Mononuclear cell (primary cell): Measurements from ENCODE around the gene ITGA7. TPM values are rescaled to one million over a fixed set of nuclear protein-coding genes. Genes with fewer than 3 reads are reported as not detected.

Experiments
- H3K27me3 ChIP-seq: 2 replicates; pipeline ENCODE4 v1.6.0; 2011; ENCODE audit warnings: low read length, control low read depth; ENCODE audit not compliant: insufficient read depth
- H3K4me1 ChIP-seq: 2 replicates; pipeline ENCODE4 v1.5.1; 2011; ENCODE audit warnings: mild to moderate bottlenecking, low read length, control low read depth; ENCODE audit not compliant: insufficient read depth
- H3K4me3 ChIP-seq: 2 replicates; pipeline ENCODE4 v1.5.1; 2011; ENCODE audit warnings: mild to moderate bottlenecking, low read length, moderate library complexity
- H3K9me3 ChIP-seq: 2 replicates; pipeline ENCODE4 v1.5.1; 2011; ENCODE audit warnings: low read depth, mild to moderate bottlenecking, control low read depth, low read length
- total RNA-seq: library from RNA; depleted of rRNA; stranded (reverse); fragments of >200 nt; gene quantifications from one replicate; pipeline ENCODE4 v1.2.3, GENCODE V29; 2012

Gene ITGA7
- total RNA-seq, 1 donor, result 2.0 TPM

DNA sequence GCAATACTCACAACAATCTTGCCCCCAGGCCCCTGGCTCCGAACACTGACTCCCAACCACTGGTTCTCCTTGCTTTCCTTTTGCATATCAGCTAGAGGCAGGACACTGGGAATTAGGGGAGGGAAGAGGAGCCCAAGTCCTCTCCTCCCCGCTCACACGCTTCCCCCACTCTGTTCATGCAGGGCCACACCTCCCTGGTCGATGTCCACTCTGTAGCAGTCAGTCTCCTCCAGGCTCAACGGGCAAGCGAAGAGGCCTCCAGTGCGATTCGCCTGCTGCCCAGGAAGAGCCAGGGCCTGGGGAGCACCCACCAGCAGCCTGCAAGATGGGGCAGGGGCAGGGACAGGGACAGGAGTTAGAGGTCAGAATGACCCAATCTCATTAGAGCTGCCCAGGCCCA lies 4.8 kb downstream of the ITGA7 start:
- Histone ChIP-seq H3K27me3 (peaks cover 4% of the 10 kb centered on the region), H3K9me3 (no peaks in the 10 kb centered on the region), H3K4me3 (no peak overlapping the region), H3K4me1 (peaks cover 16% of the 10 kb centered on the region)

DNA sequence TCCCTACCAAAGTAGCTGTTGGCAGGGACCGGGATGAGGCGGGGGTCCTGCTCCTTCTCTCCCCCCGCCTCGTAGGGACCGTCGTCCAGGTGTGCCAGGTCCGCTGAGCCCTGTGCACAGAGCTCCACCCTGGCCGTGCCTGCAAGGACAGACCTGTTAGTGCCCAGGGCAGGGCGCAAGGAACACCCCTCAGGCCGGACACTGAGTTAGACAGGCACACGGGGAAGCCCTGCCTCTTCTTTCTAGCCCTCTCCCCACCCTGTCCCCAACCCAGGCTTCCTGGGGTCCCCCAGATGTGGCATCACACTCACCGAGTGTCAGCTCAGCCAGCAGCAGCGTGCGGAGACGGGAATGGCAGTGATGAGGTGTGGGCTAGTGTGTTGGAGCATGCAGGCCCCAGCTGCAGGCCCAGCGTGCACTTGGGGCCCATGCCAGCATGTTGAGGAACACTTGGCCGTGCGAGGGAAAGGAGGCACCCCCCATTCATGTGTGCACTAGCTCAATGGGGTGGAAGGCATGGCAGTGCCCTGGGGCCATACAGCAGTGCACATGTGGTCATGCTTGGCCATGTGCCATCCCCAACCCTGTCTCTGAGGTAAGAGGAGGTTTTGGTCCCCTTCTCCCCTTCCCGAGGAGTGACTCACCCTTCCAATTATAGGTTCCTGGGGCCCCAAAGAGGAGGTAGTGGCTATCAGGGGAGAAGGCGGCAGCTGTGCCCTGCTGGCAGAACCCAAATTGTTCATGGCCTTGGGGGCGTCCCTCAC lies 7.3 kb downstream of the ITGA7 start:
- Histone ChIP-seq H3K9me3 (no peaks in the 10 kb centered on the region), H3K4me3 (no peak overlapping the region), H3K4me1 (peaks cover 3% of the 10 kb centered on the region), H3K27me3 (no peaks in the 10 kb centered on the region)

DNA sequence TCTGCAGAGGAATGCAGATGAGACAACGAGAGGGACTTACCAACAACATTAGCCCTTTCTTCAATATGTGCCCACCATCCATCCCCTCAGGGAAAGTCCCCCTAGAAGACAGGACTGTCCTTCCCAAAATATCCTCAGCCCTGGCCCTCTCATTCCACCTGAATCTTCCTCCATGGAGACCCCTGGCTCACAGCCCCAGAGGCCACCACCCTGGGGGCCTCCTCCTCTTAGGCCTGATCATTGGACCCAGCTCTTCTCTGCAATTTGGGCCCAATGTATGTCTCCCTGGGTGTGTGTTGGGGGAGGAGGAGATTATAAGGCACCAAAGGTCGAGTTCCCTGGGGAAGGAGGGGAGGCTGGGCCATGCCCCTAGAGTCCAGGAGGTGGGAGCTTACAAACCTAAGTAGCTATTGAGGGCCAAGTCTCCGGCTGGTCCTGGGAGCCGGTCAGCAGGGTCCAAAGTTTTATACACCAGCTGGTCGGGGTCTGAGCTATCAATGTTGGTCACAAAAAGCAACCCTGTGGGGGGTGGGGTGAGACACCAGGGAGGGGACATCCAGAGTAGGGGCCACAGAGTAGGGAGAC lies 8.1 kb downstream of the ITGA7 start:
- peaks cover 3% of the 10 kb centered on the region for H3K4me1 ChIP-seq
- no peak overlapping the region for H3K4me3 ChIP-seq
- H3K27me3 ChIP-seq, result no peaks in the 10 kb centered on the region
- H3K9me3 ChIP-seq, result no peaks in the 10 kb centered on the region

DNA sequence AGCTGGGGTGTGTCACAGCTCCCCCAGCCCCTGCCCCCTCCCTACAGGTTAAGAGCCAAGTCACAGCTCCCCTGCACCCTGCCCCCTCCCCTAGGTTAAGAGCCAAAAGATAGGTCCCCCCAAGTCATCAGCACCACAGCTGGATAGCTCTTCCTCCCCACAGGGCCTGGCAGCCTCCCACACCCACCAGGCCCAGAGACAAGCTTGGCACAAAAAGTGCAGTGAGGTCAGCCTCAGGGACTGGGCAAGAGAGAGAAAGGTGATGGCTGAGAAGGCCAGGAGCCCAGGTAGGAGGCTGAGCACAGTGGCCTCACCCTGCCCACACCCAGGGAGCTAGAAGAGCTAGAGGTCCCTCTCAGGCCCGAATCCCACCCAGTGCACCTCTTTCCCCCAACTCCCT lies 8.7 kb downstream of the ITGA7 start:
- H3K9me3 ChIP-seq, result no peaks in the 10 kb centered on the region
- H3K27me3 ChIP-seq, result no peaks in the 10 kb centered on the region
- H3K4me1 ChIP-seq, result peaks cover 3% of the 10 kb centered on the region
- no peak overlapping the region for H3K4me3 ChIP-seq

DNA sequence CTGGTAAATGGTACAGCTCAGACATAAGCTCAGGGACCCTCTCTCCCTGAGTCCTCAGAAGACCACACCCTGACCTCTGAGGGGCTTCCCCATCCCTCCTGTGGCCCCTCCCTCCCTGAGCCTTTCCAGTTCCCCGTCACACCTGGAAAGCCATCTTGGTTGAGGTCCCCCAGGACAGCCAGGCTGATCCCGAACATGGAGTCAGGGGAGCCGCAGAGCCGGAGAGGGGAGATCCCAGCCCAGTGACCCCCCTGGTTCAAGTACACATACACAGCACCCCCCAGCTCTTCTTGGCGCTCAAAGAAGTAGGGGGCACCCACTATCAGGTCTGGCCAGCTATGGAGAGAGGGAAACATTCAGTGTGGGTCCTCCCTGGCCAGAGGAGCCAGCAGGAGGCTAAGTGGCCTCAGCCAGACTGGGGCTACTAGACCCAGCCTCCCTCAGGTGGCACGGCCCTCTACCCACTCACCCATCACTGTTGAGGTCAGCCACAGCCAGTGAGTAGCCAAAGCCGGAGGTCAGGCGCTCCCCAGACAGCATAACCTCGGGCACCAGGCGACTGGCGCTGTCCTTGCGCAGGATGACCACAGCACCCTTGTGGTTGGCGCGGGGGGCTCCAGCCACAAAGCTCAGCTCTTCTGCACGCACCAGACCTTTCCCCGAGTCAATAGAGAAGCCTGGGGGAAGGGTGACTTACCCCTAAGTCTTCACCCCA lies 9.3 kb downstream of the ITGA7 start:
- Histone ChIP-seq H3K4me3 (no peak overlapping the region), H3K9me3 (no peaks in the 10 kb centered on the region), H3K27me3 (no peaks in the 10 kb centered on the region), H3K4me1 (peaks cover 3% of the 10 kb centered on the region)

DNA sequence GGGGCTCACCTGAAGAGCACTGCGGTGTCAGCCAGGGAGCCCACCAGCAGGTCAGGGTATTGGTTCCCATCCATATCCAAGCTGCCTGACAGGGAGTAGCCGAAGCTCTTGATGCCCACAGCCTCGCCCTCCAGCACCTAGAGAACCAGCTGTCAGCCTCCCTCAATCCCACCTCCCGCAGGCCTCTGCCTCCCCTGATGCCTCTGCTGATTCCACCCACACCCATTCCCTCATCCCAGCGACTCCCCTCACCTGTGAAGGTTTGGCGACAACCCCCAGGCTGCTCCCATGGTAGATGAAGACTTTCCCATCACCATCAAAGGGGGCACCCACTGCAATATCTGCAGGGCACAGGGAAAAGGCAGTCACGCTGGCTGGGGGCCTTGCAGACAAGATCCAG lies 10.0 kb downstream of the ITGA7 start:
- no peaks in the 10 kb centered on the region for H3K27me3 ChIP-seq
- H3K4me1 ChIP-seq, result peaks cover 3% of the 10 kb centered on the region
- H3K9me3 ChIP-seq, result no peaks in the 10 kb centered on the region
- no peak overlapping the region for H3K4me3 ChIP-seq

DNA sequence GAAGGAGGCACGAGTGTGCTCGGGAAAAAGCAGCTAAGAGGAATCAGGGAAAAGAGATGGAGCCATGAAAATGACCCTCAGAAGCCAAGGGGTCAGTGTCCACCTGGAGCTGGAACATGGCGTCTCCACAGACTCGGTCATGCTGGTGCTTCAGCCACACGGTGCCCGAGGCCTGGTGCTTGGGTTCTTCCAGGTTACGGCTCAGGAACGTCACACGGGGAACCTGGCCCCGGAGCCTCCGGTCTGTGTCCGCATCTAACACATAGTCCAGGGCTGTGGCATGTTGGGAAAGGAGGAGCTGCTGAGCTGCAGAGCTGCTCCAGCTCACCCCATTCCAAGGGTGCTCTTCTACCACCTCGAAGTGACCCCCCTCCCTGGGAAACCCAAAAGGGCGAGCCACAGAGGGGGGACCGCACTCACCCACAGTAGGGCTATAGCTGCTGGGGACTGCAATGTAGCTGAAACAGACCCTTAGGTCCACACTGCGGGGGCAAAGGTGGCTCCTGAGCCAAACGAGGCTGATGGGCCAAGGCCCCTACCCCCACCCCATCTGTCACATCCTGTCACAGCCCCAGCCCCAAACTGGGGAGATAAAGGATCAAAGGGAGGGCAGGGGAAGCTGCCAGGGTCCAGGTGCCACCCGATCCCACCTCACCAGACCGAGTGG lies 10.8 kb downstream of the ITGA7 start:
- Histone ChIP-seq H3K4me3 (no peak overlapping the region), H3K27me3 (no peaks in the 10 kb centered on the region), H3K9me3 (no peaks in the 10 kb centered on the region), H3K4me1 (peaks cover 3% of the 10 kb centered on the region)

DNA sequence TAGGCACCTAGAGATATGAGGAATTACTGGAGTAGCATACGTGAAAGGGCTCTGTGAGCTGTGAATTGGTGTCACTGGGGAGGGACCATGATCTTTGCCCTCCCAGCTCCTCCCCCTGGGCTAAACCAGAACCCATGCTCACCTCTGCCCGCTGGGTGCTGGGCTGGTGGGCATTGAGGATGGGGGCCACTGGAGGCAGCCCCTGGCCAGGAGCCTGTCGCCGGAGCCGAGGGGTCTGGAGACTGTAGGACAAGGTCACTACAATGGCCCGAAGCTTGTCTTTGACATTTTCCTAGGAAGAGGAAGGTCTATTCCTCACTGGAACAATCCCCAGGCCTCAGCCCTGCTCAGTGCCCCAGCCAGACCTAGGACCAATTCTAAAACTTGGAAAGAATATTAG lies 11.6 kb downstream of the ITGA7 start:
- no peak overlapping the region for H3K4me3 ChIP-seq

DNA sequence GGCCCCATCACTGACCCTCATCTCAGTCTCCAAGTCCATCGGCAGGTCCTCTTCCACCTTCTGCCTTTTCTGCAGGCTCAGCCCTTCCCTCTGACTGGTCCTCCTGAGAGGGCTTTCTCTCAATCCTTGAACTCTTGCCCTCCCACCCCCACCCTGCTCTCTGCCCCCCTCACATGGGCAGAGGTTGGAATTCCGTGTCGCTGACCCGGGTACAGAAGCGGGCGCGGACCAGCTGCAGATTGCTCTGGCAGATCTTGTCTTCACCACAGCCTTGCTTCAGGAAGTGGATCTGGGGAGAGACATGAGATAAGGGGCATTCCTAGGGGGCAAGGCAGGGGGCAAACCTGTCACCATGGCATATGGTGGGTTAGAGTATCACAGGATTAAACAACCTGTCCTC lies 12.4 kb downstream of the ITGA7 start:
- H3K4me3 ChIP-seq, result no peak overlapping the region

More for the DNA sequence above, 11.6 kb downstream of the ITGA7 start:
- Histone ChIP-seq H3K4me1 (peaks cover 3% of the 10 kb centered on the region), H3K9me3 (no peaks in the 10 kb centered on the region), H3K27me3 (no peaks in the 10 kb centered on the region)

DNA sequence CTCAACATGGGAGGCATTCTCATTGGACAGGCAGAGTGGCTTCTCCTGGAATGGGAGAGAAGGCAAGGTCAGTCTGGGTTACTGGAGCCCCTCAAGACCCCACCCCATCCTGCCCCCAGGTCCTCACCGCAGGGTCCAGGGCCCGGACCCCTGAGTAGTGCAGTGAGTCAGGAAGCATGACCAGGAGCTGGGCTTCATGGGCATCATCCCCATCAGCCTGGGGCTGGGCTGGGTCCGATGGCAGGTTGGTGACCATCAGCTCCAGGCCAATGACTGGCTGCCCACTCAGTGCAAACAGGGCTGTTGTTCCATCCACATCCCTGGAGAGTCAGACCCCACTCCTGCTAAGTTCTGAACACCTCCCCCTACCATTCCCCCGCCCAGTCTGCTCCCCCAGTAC lies 13.1 kb downstream of the ITGA7 start:
- H3K9me3 ChIP-seq, result no peaks in the 10 kb centered on the region
- no peaks in the 10 kb centered on the region for H3K27me3 ChIP-seq
- no peak overlapping the region for H3K4me3 ChIP-seq
- H3K4me1 ChIP-seq, result no peaks in the 10 kb centered on the region

More for the DNA sequence above, 12.4 kb downstream of the ITGA7 start:
- H3K27me3 ChIP-seq, result no peaks in the 10 kb centered on the region
- no peaks in the 10 kb centered on the region for H3K9me3 ChIP-seq
- no peaks in the 10 kb centered on the region for H3K4me1 ChIP-seq

DNA sequence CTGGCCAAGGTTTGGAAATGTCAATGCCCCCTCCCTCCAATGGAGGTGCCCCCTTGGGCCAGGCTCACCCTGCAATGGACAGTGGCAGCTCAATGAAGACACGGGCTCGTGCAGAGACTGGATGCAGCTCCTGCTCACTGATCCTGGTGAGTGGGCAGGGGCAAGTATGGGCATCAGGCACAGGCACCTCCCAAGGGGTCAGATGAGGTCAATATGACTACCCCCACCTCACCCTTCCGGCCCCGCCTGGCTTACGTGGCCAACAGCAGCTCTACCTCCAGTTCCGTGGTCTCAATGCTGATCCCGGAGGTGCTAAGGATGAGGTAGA lies 13.6 kb downstream of the ITGA7 start:
- Histone ChIP-seq H3K27me3 (no peaks in the 10 kb centered on the region), H3K4me1 (no peaks in the 10 kb centered on the region), H3K4me3 (no peak overlapping the region)

DNA sequence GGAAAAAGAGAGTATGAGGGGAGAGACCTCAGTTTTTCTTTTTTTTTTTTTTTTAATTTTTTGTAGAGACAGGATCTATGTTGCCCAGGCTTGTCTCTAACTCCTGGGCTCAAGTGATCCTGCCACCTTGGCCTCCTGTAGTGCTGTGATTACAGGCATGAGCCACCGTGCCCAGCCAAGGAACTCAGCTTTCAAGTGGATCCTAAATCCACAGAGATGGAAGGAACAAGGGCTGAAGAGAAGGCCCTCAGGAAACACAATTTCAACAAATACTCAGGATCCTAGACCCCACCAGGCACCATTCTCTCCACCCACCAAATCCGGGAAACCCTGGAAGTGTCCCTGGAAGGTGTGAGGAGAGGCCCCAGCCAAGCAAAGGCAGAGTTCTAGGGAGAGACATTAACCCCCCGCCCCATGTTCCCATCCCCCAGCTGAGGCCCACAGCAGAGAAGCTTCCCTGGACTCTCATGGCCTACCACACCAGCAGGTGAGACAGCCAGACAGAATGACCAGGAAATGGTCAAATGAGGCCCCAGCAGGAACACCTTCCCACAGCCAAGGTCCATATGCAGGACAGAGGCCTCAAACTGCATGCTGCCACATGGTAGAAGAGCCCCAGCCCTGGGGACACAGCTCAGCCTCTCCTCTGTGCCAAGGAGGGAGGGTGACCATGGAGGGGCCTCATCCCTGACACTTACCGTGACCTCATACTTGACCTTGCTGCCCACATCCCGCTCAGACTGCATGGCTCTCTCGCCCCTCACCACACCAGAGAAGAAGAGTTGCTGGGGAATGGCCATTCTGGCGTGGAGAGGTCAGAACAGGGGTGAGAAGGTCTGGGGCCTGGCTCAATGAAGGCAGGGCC lies 14.1 kb downstream of the ITGA7 start:
- H3K9me3 ChIP-seq, result no peaks in the 10 kb centered on the region
- no peaks in the 10 kb centered on the region for H3K27me3 ChIP-seq
- H3K4me3 ChIP-seq, result no peak overlapping the region
- no peaks in the 10 kb centered on the region for H3K4me1 ChIP-seq

More for the DNA sequence above, 13.6 kb downstream of the ITGA7 start:
- no peaks in the 10 kb centered on the region for H3K9me3 ChIP-seq

DNA sequence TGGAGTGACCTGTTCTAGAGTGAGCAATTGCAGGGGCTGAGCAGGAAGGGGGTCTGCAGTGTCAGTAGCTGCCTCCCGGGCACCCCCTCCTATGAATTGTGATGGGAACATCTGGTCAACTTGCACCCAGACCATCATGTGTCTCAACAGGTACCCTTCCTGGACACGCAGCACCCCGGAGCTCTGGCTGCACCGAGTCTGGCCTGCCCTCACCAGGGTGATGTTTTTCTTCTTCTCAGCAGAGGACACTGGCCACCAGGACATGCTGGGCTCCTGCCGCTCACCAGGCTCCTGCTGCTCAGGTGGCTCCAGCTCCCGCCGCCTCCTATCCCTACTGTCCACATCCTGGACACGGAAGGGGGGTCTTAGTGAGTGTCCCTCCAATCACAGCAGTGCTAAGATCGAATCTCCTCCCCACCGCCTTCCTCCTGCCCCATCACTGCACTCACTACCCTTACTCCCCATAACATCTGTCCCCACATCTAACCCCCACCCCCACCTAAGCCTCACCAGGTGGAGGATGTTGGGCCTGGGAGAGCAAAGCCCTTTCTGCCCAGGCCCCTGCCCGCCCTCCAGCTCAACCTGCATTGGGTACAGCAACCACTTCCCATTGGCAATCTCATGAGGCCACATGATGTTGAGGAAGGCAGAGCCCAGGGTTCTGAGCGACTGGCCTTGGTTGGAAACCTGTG lies 14.9 kb downstream of the ITGA7 start:
- H3K4me3 ChIP-seq, result no peak overlapping the region
- H3K9me3 ChIP-seq, result no peaks in the 10 kb centered on the region
- no peaks in the 10 kb centered on the region for H3K27me3 ChIP-seq
- no peaks in the 10 kb centered on the region for H3K4me1 ChIP-seq
